ENCODE results near the gene BICD1. TPM values are rescaled to one million over a fixed set of nuclear protein-coding genes. Genes with fewer than 3 reads are reported as not detected.

The BICD1 gene
- total and polyA plus RNA-seq, 2 donors (not counting 1 experiment from before 2014, with no cell fraction given) = 11.1 to 12.4 TPM

GRCh38 chr12:32151086-32151485 lies 44.4 kb downstream of the BICD1 start:
- TF ChIP-seq EZH2 (IDR thresholded peaks at IDR 0.05; ENCODE audit: low read length, missing control alignments) = no peak

GRCh38 chr12:32151552-32151951 lies 44.9 kb downstream of the BICD1 start:
- Histone ChIP-seq H3K4me1 (ENCODE audit: control insufficient read depth, extremely low read depth, insufficient read depth, low read length) (no peaks in the 10 kb centered on the region), H3K27me3 (ENCODE audit: control insufficient read depth, insufficient read depth, low read length) (no peaks in the 10 kb centered on the region)

More at GRCh38 chr12:32151086-32151485, 44.4 kb downstream of the BICD1 start:
- Histone ChIP-seq H3K79me2 (ENCODE audit: control insufficient read depth, insufficient read depth, low read length) (peaks cover 4% of the 10 kb centered on the region), H3K4me2 (ENCODE audit: extremely low read depth, insufficient read depth, low read length) (no peak overlapping the region), H3K36me3 (ENCODE audit: control insufficient read depth, insufficient read depth, low read length) (no peaks in the 10 kb centered on the region), H2AFZ (ENCODE audit: low read length) (no peak overlapping the region), H3K4me3 (replicated peaks in 1 of 4; ENCODE audit: control extremely low read depth in 1 of 4, insufficient read depth in 1 of 4, low read depth in 3 of 4, low read length in 4 of 4) (no peak overlapping the region), H3K9ac (ENCODE audit: insufficient read depth, low read length) (no peak overlapping the region), H4K20me1 (ENCODE audit: control insufficient read depth, extremely low read depth, insufficient read depth, low read length) (no peaks in the 10 kb centered on the region), H3K9me3 (ENCODE audit: control insufficient read depth, insufficient read depth, low read depth, low read length) (no peaks in the 10 kb centered on the region), H3K27ac (ENCODE audit: insufficient read depth, low read length) (no peak overlapping the region), H3K27me3 (ENCODE audit: control insufficient read depth, insufficient read depth, low read length) (no peaks in the 10 kb centered on the region), H3K4me1 (ENCODE audit: control insufficient read depth, extremely low read depth, insufficient read depth, low read length) (no peaks in the 10 kb centered on the region)
- DNase-seq (ENCODE audit: low read depth in 2 of 2) = no peak

GRCh38 chr12:32155041-32155440 lies 48.4 kb downstream of the BICD1 start:
- peak in 1 of 2 donors; percentile 22 for DNase-seq (ENCODE audit: low read depth in 2 of 2)
- H4K20me1 ChIP-seq (ENCODE audit: control insufficient read depth, extremely low read depth, insufficient read depth, low read length) = no peaks in the 10 kb centered on the region
- no peak overlapping the region for H3K27ac ChIP-seq (ENCODE audit: insufficient read depth, low read length)
- H3K79me2 ChIP-seq (ENCODE audit: control insufficient read depth, insufficient read depth, low read length) = no peaks in the 10 kb centered on the region
- no peak overlapping the region for H3K4me2 ChIP-seq (ENCODE audit: extremely low read depth, insufficient read depth, low read length)
- no peak overlapping the region for H2AFZ ChIP-seq (ENCODE audit: low read length)
- H3K9me3 ChIP-seq (ENCODE audit: control insufficient read depth, insufficient read depth, low read depth, low read length) = no peaks in the 10 kb centered on the region
- H3K4me1 ChIP-seq (ENCODE audit: control insufficient read depth, extremely low read depth, insufficient read depth, low read length) = no peaks in the 10 kb centered on the region
- H3K27me3 ChIP-seq (ENCODE audit: control insufficient read depth, insufficient read depth, low read length) = no peaks in the 10 kb centered on the region
- H3K9ac ChIP-seq (ENCODE audit: insufficient read depth, low read length) = no peak overlapping the region
- TF ChIP-seq EZH2 (IDR thresholded peaks at IDR 0.05; ENCODE audit: low read length, missing control alignments) (no peak), CTCF (conservative IDR thresholded peaks at IDR 0.05 in 1 of 2, IDR thresholded peaks at IDR 0.05 in 1 of 2; ENCODE audit: low read depth in 1 of 2, low read length in 2 of 2) (no peak)
- no peaks in the 10 kb centered on the region for H3K36me3 ChIP-seq (ENCODE audit: control insufficient read depth, insufficient read depth, low read length)
- no peak overlapping the region for H3K4me3 ChIP-seq (replicated peaks in 1 of 4; ENCODE audit: control extremely low read depth in 1 of 4, insufficient read depth in 1 of 4, low read depth in 3 of 4, low read length in 4 of 4)

More at GRCh38 chr12:32151552-32151951, 44.9 kb downstream of the BICD1 start:
- no peak overlapping the region for H3K4me2 ChIP-seq (ENCODE audit: extremely low read depth, insufficient read depth, low read length)
- no peak overlapping the region for H3K4me3 ChIP-seq (replicated peaks in 1 of 4; ENCODE audit: control extremely low read depth in 1 of 4, insufficient read depth in 1 of 4, low read depth in 3 of 4, low read length in 4 of 4)
- no peak for DNase-seq (ENCODE audit: low read depth in 2 of 2)
- no peak overlapping the region for H2AFZ ChIP-seq (ENCODE audit: low read length)
- no peaks in the 10 kb centered on the region for H3K79me2 ChIP-seq (ENCODE audit: control insufficient read depth, insufficient read depth, low read length)
- no peak for TF ChIP-seq EZH2 (IDR thresholded peaks at IDR 0.05; ENCODE audit: low read length, missing control alignments)
- no peak for TF ChIP-seq CTCF (conservative IDR thresholded peaks at IDR 0.05 in 1 of 2, IDR thresholded peaks at IDR 0.05 in 1 of 2; ENCODE audit: low read depth in 1 of 2, low read length in 2 of 2)
- no peaks in the 10 kb centered on the region for H3K36me3 ChIP-seq (ENCODE audit: control insufficient read depth, insufficient read depth, low read length)
- H3K27ac ChIP-seq (ENCODE audit: insufficient read depth, low read length) = no peak overlapping the region
- H3K9me3 ChIP-seq (ENCODE audit: control insufficient read depth, insufficient read depth, low read depth, low read length) = no peaks in the 10 kb centered on the region
- no peaks in the 10 kb centered on the region for H4K20me1 ChIP-seq (ENCODE audit: control insufficient read depth, extremely low read depth, insufficient read depth, low read length)
- no peak overlapping the region for H3K9ac ChIP-seq (ENCODE audit: insufficient read depth, low read length)
